GM12872 (cell line): Measurements from ENCODE around the gene CERS4.

ENCODE experiments used
- TF ChIP-seq, protein P1 (sequence below): IDR thresholded peaks from 3 replicates; pipeline ENCODE4 v1.5.1; 2011; ENCODE audit warnings: low read depth, mild to moderate bottlenecking, low read length, moderate library complexity; ENCODE audit not compliant: insufficient read depth

Gene CERS4

DNA sequence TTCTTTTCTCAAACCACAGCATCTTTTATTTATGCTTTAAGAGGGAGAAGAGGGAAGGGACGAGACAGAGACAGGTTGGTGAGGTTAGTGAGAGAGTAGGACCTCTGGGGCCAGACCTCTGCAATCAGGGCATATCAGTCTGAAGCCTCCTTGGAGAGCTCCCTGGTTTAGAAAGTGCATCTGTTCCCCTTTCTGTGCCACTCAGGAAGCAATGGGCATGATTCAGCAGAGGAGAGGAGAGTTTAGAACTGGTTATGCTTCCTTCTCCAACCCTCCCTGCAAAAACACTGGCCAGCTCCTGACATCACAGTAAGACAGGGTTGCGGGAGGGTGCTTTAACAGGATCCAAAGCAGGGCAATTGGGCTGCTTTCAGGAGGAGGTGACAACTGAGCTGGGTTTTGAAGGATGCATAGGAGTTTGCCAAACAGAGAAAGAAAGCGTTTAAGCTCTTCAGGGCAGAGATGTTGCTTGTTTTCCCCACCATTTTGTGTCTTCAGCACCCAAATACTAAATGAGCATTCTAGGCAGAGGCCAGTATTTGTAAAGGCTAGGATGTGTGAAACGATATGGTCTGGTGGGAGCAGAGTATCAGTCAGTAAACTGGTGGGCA, 33.1 kb downstream of the CERS4 start:
- TF ChIP-seq, protein P1, sequence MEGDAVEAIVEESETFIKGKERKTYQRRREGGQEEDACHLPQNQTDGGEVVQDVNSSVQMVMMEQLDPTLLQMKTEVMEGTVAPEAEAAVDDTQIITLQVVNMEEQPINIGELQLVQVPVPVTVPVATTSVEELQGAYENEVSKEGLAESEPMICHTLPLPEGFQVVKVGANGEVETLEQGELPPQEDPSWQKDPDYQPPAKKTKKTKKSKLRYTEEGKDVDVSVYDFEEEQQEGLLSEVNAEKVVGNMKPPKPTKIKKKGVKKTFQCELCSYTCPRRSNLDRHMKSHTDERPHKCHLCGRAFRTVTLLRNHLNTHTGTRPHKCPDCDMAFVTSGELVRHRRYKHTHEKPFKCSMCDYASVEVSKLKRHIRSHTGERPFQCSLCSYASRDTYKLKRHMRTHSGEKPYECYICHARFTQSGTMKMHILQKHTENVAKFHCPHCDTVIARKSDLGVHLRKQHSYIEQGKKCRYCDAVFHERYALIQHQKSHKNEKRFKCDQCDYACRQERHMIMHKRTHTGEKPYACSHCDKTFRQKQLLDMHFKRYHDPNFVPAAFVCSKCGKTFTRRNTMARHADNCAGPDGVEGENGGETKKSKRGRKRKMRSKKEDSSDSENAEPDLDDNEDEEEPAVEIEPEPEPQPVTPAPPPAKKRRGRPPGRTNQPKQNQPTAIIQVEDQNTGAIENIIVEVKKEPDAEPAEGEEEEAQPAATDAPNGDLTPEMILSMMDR, result no peak

DNA sequence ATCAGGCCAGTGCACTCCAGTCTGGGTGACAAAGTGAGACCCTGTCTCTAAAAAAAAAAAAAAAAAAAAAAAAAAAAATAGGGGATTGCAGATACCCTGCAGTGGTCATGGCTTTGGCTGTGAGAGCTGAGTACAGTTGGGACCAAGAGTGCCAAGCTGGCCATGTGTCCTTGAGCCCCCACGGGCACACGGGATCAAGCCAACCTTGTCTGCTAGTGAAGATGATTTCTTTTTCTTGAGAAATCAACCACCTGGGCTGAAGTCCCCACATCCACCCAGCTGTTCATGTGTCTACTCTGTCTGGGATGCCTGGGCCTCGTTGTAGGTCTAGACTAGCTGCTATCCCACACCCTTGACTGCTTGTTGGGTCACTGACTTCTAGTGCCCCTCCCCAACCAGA, 34.0 kb downstream of the CERS4 start:
- TF ChIP-seq, protein P1, result no peak

DNA sequence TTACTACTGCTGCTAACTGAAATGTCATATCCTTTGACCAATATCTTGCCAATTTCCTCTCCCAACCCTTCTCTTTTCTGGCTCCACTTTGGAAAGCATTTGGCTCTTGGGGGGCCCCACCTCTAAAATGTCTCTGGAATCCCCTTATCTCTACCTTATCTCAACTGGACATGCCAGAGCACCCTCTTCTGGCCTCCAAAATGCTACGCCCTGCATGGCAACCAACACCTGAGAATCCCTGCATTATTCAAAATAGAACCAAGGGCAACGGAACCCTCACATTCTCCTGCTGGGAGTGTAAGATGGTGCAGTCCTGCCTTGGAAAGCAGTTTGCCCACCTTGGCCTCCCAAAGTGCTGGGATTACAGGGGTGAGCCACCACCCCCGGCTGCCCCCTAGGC, 35.3 kb downstream of the CERS4 start:
- TF ChIP-seq, protein P1, result no peak

DNA sequence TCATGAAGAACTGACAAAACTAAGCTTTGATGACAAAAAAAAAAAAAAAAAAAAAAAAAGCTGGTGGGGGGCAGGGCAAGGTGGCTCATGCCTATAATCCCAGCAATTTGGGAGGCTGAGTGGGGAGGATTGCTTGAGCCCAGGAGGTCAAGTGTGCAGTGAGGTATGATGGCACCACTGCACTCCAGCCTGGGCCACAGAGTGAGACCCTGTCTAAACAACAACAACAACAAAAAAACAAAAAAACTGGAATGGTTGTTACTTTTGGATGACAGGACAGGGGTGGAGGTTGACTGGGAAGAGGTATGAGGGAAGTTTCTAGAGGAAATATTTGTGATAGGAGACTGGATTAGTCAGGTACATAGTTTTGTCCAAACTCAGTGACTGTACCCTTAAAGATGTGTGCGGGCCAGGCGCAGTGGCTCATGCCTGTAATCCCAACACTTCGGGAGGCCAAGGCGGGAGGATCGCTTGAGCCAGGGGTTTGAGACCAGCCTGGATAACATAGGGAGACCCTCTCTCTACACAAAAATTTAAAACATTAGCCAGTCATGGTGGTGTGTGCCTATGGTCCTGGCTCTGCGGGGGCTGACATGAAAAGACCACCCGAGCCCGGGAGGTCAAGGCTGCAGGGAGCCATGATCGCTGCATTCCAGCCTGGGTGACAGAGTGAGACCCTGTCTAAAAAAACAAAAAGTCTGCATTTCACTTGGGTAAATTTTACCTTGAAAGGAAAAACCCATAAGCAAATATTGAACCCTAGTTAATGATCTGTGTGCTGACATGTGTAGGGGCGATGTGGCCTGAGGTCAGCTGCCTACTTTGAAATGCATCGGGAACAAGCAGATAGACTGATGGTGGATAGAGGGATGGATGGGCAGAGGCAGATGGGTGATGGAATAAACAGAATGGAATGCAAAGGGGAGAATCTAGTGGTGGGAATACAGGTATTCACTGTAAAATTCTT, 37.0 kb downstream of the CERS4 start:
- TF ChIP-seq, protein P1, result no peak

DNA sequence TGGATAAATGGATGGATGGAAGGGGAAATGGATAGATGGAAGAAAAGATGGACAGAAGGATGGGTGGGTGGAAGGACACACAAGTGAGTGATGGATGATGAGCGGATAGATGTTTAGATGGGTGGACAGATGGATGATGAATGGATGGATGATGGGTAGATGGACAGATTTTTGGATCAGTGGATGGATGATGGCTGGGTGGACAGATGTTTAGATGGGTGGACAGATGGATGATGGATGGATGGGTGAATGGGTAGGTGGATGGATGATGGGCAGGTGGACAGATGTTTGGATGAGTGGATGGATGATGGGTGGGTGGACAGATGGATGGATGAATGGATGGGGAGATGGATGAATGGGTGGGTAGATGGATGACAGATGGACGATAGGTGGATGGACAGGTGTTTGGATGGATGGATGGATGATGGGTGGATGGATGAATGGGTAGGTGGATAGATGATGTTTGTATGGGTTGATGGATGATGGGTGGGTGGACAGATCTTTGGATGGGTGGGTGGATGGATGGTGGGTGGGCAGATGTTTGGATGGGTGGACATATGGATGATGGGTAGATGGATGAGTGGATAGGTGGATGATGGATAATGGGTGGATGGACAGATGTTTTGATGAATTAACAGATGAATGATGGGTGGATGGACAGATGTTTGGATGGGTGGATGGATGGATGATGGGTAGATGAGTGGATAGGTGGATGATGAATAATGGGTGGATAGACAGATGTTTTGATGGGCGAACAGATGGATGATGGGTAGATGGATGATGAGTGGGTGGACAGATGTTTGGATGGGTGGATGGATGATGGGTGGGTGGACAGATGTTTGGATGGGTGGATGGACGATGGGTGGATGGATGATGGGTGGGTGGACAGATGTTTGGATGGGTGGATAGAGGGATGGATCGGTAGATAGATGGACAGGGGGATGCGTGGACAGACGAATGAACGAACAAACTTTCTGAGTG, 39.5 kb downstream of the CERS4 start:
- TF ChIP-seq, protein P1, result no peak

DNA sequence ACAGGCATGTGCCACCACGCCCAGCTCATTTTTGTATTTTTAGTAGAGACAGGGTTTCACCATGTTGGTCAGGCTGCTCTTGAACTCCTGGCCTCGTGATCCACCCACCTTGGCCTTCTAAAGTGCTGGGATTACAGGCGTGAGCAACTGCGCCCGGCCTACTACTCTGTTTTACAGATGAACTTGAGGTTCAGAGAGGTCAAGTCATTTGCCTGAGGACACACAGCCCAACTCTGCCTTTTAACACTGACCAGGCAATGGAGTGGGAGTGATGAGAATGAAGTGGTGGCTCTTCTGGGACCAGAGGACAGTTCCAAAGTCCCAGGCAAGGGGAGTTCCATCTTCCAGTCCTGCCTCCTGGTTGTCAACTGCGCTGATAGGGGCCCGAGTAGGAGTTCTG, 41.4 kb downstream of the CERS4 start:
- TF ChIP-seq, protein P1, result no peak
